ENCODE results near the gene CFI.

Gene CFI

GRCh38 chr4:109729718-109730618, 71.8 kb downstream of the CFI start, which contains the start of gene PLA2G12A:
Gene PLA2G12A, minus strand, starts transcription at chr4:109730070. Its CDS starts 261 bp downstream, at chr4:109729809.
- peak; percentile 80 for DNase-seq

- peak; percentile 54 for DNase-seq
These were observed 72.6 kb downstream of the CFI start for GRCh38 chr4:109729117-109729717.

GRCh38 chr4:109728385-109728784, 73.4 kb downstream of the CFI start:
- no peak for DNase-seq

- no peak for DNase-seq
These were observed 78.7 kb downstream of the CFI start for GRCh38 chr4:109723110-109723509.

DNA sequence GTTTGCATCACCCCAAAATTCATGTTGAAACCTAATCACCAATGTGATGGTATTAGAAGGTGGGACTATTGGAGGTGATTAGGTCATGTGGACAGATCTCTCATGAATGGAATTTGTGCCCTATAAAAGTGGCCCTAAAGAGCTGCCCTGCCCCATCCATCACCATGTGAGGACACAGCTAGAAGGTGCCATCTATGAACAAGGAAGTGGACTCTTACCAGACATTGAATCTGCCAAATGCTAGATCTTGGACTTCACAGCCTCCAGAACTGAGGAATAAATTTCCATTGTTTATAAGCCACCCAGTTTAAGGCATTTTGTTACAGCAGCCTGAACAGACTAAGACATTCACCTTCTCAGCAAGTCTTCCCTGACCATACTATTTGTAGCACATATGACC, 79.4 kb downstream of the CFI start:
- no peak for DNase-seq

DNA sequence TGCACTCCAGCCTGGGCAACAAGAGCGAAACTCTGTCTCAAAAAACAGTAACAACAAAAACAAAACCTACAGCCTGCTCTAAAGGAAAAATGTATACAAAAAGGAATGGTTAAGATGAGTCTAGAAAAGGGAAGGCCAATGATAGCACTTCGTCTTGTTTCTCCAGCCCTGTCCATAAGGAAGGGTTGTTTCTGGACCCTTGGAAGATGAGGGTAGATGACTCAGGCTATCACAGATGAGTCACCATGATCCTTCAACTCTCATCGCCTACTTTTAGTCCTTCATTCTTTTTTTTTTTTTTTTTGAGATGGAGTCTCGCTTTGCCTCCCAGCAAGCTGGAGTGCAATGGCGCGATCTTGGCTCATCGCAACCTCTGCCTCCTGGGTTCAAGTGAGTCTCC, 80.8 kb downstream of the CFI start:
- DNase-seq, result no peak

GRCh38 chr4:109719604-109720003, 82.2 kb downstream of the CFI start:
- no peak for DNase-seq

- no peak for DNase-seq
These were observed 83.0 kb downstream of the CFI start for GRCh38 chr4:109718759-109719158.

GRCh38 chr4:109713500-109713899, 88.3 kb downstream of the CFI start:
- DNase-seq, result no peak

DNA sequence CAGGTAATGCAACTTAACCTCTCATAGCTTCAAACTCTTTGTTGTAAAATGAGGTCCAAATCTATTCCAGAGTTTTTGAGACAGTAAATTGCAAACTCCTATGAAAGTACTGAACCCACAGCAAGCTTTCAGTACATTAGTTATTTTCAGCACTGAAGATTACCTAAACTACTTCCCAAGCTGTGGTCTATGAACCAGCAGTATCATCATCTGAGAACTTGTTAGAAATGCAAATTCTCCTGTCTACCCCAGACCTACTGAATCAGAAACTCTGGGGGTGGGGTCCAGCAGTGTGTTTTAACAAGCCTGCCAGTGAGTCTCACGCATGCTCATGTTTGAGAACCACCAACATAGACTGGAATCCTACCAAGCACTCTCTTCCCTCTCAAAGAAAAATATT, 92.8 kb downstream of the CFI start:
- DNase-seq, result no peak

- DNase-seq, result no peak
These were observed 93.4 kb downstream of the CFI start for GRCh38 chr4:109708435-109708834.

DNA sequence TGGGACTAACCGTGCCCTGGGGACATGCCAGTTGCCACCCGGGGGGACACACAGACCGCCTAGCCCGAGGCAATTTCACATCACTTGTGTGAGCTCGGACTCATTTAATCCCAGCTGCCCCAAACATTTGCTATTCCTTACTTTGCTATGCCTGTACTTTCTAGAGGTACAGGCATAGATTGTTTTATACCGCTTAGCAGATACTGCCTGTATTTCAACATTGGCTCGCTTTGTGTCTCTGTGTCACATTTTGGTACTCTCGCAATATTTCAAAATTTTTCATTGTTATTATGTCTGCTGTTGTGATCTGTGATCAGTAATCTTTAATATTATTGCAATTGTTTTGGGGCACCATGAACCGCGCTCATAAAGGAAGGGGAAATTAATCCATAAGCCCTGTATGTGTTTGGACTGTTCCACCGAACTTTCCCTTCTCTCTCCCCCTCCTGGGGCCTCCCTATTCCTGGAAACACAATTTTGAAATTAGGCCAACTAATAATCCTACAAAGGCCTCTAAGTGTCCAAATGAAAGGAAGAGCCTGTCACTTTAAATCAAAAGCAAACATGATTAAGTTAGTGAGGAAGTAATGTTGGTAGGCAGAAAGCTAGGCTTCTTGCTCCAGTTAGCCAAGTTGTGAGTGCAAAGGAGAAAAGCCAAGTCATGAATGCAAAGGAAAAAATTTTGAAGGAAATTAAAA, 98.0 kb downstream of the CFI start:
- DNase-seq, result no peak

GRCh38 chr4:109702950-109703663, 98.7 kb downstream of the CFI start, which contains the start of gene CASP6:
Gene CASP6, minus strand, starts transcription at chr4:109703445. Its CDS starts 50 bp downstream, at chr4:109703395.
- peak; percentile 75 for DNase-seq

DNA sequence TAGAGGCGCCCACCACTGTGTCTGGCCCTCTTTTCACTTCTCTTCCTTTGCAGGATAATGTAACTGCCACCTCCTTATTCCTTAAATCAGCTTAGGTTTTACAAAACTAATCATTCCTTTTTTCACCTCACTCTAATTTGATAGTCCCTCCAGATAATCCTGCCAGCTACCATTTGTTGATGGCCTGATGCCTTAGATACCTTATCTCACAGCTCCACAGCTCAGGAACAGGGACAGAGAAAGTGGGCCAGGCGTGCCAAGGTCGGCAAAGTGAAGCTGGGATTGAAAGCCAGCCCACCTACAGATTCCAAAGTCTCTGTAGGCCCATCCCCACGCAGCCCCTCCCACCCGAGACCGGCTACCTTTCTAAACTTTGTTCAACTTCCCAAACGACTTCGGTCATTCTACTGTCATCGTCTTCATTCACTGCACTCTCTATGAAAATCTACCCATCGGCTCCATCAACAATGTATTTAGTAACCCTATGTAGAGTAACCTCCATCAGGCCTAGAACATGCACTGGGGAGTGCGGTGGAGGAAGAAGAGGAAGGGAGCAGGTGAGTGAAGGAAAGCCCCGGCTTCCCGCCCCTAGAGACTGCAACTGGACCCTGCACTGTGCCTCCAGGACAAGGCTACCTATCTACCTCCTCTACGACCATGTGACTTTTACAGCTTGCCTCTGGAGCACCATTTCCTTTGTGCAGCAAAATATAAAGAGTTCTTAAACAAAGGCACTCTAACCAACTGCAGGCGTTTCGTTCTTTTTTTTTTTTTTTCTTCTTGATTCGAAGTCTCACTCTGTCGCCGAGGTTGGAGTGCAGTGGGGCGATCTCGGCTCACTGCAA, 100.0 kb downstream of the CFI start:
- no peak for DNase-seq

DNA sequence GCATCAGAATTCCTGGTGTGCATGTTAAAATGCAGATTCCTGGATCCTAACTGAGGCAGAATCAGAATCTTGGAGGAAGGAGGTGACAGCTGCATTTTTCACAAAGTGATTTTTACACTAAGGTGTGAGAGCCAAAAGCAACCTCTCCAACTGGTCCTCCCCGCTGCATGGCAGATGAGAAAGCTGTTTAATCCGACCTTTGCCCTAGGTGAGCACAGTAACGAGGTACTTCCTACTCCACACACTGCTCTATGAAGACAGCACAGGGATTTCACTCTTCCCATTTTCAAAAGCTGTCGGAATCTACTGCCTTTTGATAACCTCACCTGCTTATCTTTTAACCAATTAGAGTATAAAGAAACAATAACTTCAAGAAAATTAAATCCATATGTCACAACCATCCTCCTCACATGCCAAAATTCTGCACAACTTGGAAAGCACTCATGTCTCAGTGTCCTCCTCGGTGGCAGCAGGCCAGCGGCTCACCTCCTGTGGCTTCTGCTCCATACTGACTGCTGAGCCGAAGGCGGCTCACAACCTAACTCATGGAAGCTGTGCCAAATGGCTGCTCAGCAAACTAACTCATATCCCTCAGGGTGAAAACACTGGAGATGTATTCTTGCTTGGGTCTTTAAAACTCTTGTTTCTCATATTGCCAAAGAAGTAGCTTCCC, 102.1 kb downstream of the CFI start:
- DNase-seq, result no peak

GRCh38 chr4:109698656-109699055, 103.1 kb downstream of the CFI start:
- DNase-seq, result no peak

DNA sequence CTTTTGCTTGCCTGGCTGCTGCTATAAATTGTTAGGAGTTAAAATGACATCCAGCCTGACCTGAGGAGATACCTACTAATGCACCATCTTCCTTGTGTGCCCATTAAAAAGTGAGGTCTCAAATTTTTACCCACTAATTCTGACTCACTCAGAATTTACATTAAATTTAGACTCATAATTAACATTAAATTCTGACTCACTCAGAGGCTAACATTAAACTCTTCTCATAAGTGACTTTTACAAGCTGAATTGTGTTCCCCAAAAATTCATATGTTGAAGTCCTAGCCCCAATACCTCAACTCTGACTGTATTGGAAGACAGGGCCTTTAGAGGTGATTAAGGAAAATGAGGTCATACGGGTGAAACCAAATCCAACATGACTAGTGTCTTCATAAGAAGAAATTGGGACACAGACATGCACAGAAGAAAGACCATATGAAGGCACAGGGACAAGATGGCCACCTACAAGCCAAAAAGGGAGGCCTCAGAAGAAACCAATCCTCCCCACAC, 110.3 kb downstream of the CFI start:
- no peak for DNase-seq

Data from activated CD8-positive, alpha-beta memory T cell treated with anti-CD3 and anti-CD28 coated beads, Interleukin-2, amount 50 U/mL, for 4 hours (primary cell).